HG03196 (cell line): ENCODE data around the gene ADD2.

Source experiments
- ATAC-seq: cut with Tn5 transposase; IDR thresholded peaks from one replicate; pipeline ENCODE4 v1.9.1; 2021; ENCODE audit not compliant: unreplicated experiment

The ADD2 gene

DNA sequence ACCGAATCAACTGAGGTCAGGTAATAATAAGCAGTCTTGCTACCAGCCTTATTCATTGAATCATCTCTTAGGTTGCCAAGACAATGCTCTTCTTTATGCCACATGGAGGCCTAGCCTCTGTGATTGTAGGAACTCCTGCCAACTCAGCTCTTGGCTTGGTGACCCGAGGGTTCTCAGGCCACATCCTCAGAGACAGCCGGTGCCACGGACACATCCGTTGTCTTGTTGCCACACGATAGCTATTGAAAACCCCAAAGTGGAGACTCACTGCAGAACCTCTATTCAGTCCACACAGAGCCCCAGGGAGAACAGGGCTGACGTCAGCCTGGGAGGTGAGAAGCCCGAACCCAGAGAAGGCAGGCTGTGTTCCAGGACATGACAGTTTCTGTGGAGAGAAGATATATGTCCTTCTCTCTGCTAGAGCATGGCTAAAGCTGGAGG, 160.9 kb downstream of the ADD2 start:
- ATAC-seq, result no peak
